H9 (cell line): ENCODE data around the gene DIP2A. TPM values are rescaled to one million over a fixed set of nuclear protein-coding genes. Genes with fewer than 3 reads are reported as not detected.
A peak's percentile ranks its signal among the peaks of the same experiment; 100 is the strongest.
"Not testable (repeated sequence)": the region's sequence is repeated elsewhere in the genome, so short reads cannot be mapped to it uniquely, and the experiment has no call there.

ENCODE experiments used
- DNase-seq: peaks from one replicate; pipeline ENCODE4 v3.0.0-alpha.2; 2017
- H2AFZ ChIP-seq: one replicate; pipeline ENCODE4 v1.6.1; 2013; ENCODE audit warnings: mild to moderate bottlenecking, low read length, control low read depth, moderate library complexity
- H2AK5ac ChIP-seq: 2 replicates; pipeline ENCODE4 v1.6.1; 2013; ENCODE audit warnings: low read length, control low read depth, mixed read lengths; ENCODE audit not compliant: insufficient read length
- H2BK120ac ChIP-seq: one replicate; pipeline ENCODE4 v1.6.1; 2013; ENCODE audit warnings: low read depth, mild to moderate bottlenecking, low read length, control low read depth, inconsistent platforms; ENCODE audit not compliant: poor library complexity, severe bottlenecking
- H2BK12ac ChIP-seq: 2 replicates; pipeline ENCODE4 v1.6.1; 2013; ENCODE audit warnings: low read length, control low read depth, mixed read lengths, low read depth; ENCODE audit not compliant: insufficient read length
- H2BK15ac ChIP-seq: 2 replicates; pipeline ENCODE4 v1.6.1; 2013; ENCODE audit warnings: low read depth, low read length, control low read depth
- H2BK20ac ChIP-seq: one replicate; pipeline ENCODE4 v1.6.1; 2013; ENCODE audit warnings: low read depth, mild to moderate bottlenecking, low read length, control low read depth, inconsistent platforms; ENCODE audit not compliant: poor library complexity, severe bottlenecking
- H2BK5ac ChIP-seq: 2 replicates; pipeline ENCODE4 v1.6.1; 2013; ENCODE audit warnings: low read length, control low read depth, mixed read lengths; ENCODE audit not compliant: insufficient read length
- H3K14ac ChIP-seq: 2 replicates; pipeline ENCODE4 v1.6.1; 2013; ENCODE audit warnings: low read length, control low read depth; ENCODE audit not compliant: insufficient read depth
- H3K18ac ChIP-seq: 2 replicates; pipeline ENCODE4 v1.6.1; 2013; ENCODE audit warnings: low read depth, mild to moderate bottlenecking, mixed read lengths, low read length, control low read depth; ENCODE audit not compliant: insufficient read length
- H3K23ac ChIP-seq: 2 replicates; pipeline ENCODE4 v1.6.1; 2013; ENCODE audit warnings: low read length, control low read depth, mixed read lengths, low read depth; ENCODE audit not compliant: insufficient read length
- H3K23me2 ChIP-seq: 2 replicates; pipeline ENCODE4 v1.6.1; 2013; ENCODE audit warnings: low read depth, mild to moderate bottlenecking, mixed read lengths, low read length, control low read depth; ENCODE audit not compliant: insufficient read length, poor library complexity, severe bottlenecking
- H3K27ac ChIP-seq: 2 replicates; pipeline ENCODE4 v1.5.1; 2013; ENCODE audit warnings: low read length, control low read depth, mixed read lengths, low read depth; ENCODE audit not compliant: insufficient read length
- H3K27me3 ChIP-seq: 2 replicates; pipeline ENCODE4 v1.6.1; 2013; ENCODE audit warnings: low read length, control low read depth, inconsistent platforms; ENCODE audit not compliant: insufficient read depth
- H3K4ac ChIP-seq: 2 replicates; pipeline ENCODE4 v1.6.1; 2013; ENCODE audit warnings: low read depth, mild to moderate bottlenecking, control low read depth, inconsistent platforms, low read length, moderate library complexity
- H3K4me1 ChIP-seq: 2 replicates; pipeline ENCODE4 v1.6.1; 2013; ENCODE audit warnings: low read length, control low read depth, inconsistent platforms; ENCODE audit not compliant: insufficient read depth
- H3K4me2 ChIP-seq: 2 replicates; pipeline ENCODE4 v1.6.1; 2013; ENCODE audit warnings: low read length, control low read depth, mixed read lengths; ENCODE audit not compliant: insufficient read length, insufficient read depth
- H3K56ac ChIP-seq: 2 replicates; pipeline ENCODE4 v1.6.1; 2013; ENCODE audit warnings: low read depth, mild to moderate bottlenecking, mixed read lengths, low read length, control low read depth; ENCODE audit not compliant: insufficient read length
- H3K79me1 ChIP-seq: 2 replicates; pipeline ENCODE4 v1.6.1; 2013; ENCODE audit warnings: low read depth, mild to moderate bottlenecking, moderate library complexity, low read length, control low read depth, inconsistent platforms; ENCODE audit not compliant: insufficient read depth, poor library complexity, severe bottlenecking
- H3K79me2 ChIP-seq: 2 replicates; pipeline ENCODE4 v1.6.1; 2013; ENCODE audit warnings: low read length, control low read depth, inconsistent platforms; ENCODE audit not compliant: insufficient read depth
- H3K9ac ChIP-seq: 2 replicates; pipeline ENCODE4 v1.6.1; 2013; ENCODE audit warnings: low read length, control low read depth, mixed read lengths; ENCODE audit not compliant: insufficient read length; ENCODE audit errors: extremely low read depth
- H3K9me3 ChIP-seq: one replicate; pipeline ENCODE4 v1.6.1; 2013; ENCODE audit warnings: low read depth, low read length, inconsistent platforms; ENCODE audit not compliant: control insufficient read depth
- H3T11ph ChIP-seq: one replicate; pipeline ENCODE4 v1.6.1; 2013; ENCODE audit warnings: mild to moderate bottlenecking, low read length, control low read depth, inconsistent platforms
- H4K20me1 ChIP-seq: one replicate; pipeline ENCODE4 v1.6.1; 2013; ENCODE audit not compliant: control insufficient read depth, insufficient read length, insufficient read depth
- H4K5ac ChIP-seq: 2 replicates; pipeline ENCODE4 v1.6.1; 2013; ENCODE audit warnings: low read depth, mild to moderate bottlenecking, mixed read lengths, low read length, control low read depth; ENCODE audit not compliant: insufficient read length
- H4K8ac ChIP-seq: replicated peaks from 2 replicates; pipeline ENCODE4 v1.6.1; 2013; ENCODE audit warnings: low read length, control low read depth, mixed read lengths, low read depth; ENCODE audit not compliant: insufficient read length
- H4K91ac ChIP-seq: 2 replicates; pipeline ENCODE4 v1.6.1; 2013; ENCODE audit warnings: low read depth, mild to moderate bottlenecking, moderate library complexity, mixed read lengths, low read length, control low read depth; ENCODE audit not compliant: insufficient read length
- H3K27ac Mint-ChIP-seq, 3 experiments: 2 replicates in 2 of 3; 3 replicates in 1 of 3; pipeline ENCODE4 v1.8.0; 2020 to 2021; ENCODE audit warnings: mixed read lengths in 3 of 3, mild to moderate bottlenecking in 1 of 3, moderate library complexity in 1 of 3
- H3K27me3 Mint-ChIP-seq: 2 replicates; pipeline ENCODE4 v1.8.0; 2021; ENCODE audit warnings: low read depth, mild to moderate bottlenecking, moderate library complexity, mixed read lengths
- H3K36me3 Mint-ChIP-seq, 3 experiments: 2 replicates in 2 of 3; 3 replicates in 1 of 3; pipeline ENCODE4 v1.8.0; 2020 to 2021; ENCODE audit warnings: low read depth in 3 of 3, mixed read lengths in 3 of 3; ENCODE audit not compliant: insufficient read depth in 1 of 3
- H3K4me1 Mint-ChIP-seq, 2 experiments: 2 replicates each; pipeline ENCODE4 v1.8.0; 2020; ENCODE audit warnings: mixed read lengths in 2 of 2
- H3K4me3 Mint-ChIP-seq, 2 experiments: 2 replicates in 1 of 2; 3 replicates in 1 of 2; pipeline ENCODE4 v1.8.0; 2020 to 2021; ENCODE audit warnings: mild to moderate bottlenecking in 2 of 2, mixed read lengths in 2 of 2, moderate library complexity in 1 of 2
- H3K9me3 Mint-ChIP-seq, 2 experiments: 2 replicates in 1 of 2; 3 replicates in 1 of 2; pipeline ENCODE4 v1.8.0; 2020; ENCODE audit warnings: mild to moderate bottlenecking in 2 of 2, mixed read lengths in 2 of 2, moderate library complexity in 1 of 2
- CTCF ChIP-seq: fragments of 200-600 bp; sonication (generic); conservative IDR thresholded peaks from 3 replicates; pipeline ENCODE4 v1.8.0; 2021; ENCODE audit warnings: antibody characterized with exemption, mild to moderate bottlenecking
- WGBS: extraction: QIAGEN DNeasy Blood & Tissue Kit; methylation state at CpG from one replicate; pipeline ENCODE4 v1.1.7; 2013; ENCODE audit warnings: missing lambda C conversion rate, low lambda C conversion rate, mixed read lengths; ENCODE audit not compliant: insufficient read length; ENCODE audit errors: extremely low coverage; 5-methylcytosine and 5-hydroxymethylcytosine counted together
- total RNA-seq: library from RNA; stranded (reverse); gene quantifications from 2 replicates; pipeline ENCODE4 v1.2.1, GENCODE V29; 2021

The DIP2A gene
- total RNA-seq, 1 experiment from 2014 or later = 25.2 TPM

GRCh38 chr21:46461909-46462308, 3.2 kb downstream of the DIP2A start:
- Histone ChIP-seq H3K56ac (no peak overlapping the region), H3K9me3 (no peaks in the 10 kb centered on the region), H3K4me1 (no peaks in the 10 kb centered on the region), H3K14ac (no peak overlapping the region), H3T11ph (no peak overlapping the region), H2AK5ac (no peak overlapping the region), H3K79me1 (no peaks in the 10 kb centered on the region), H3K27me3 (no peaks in the 10 kb centered on the region), H2BK12ac (no peak overlapping the region), H4K91ac (no peak overlapping the region), H2BK15ac (no peak overlapping the region), H3K27ac (no peak overlapping the region), H3K23me2 (peaks cover 8% of the 10 kb centered on the region), H3K18ac (no peak overlapping the region), H2AFZ (no peak overlapping the region), H3K79me2 (no peaks in the 10 kb centered on the region; the same call in 1 of the 2 replicates), H3K9ac (no peak overlapping the region), H2BK20ac (no peak overlapping the region), H4K5ac (no peak overlapping the region), H2BK120ac (no peak overlapping the region), H4K8ac (no peak overlapping the region), H2BK5ac (no peak overlapping the region), H3K23ac (no peak overlapping the region), H4K20me1 (no peaks in the 10 kb centered on the region), H3K4ac (no peak overlapping the region), H3K4me2 (no peak overlapping the region)
- no peak for TF ChIP-seq CTCF
- no CpG with 5 or more reads among the region's 5 CpGs for whole genome bisulfite sequencing
- H3K36me3 Mint-ChIP-seq = peaks cover 5 to 23% (median 21%) of the 10 kb centered on the region in 3 experiments
- peak overlapping the region in 2 of 3 experiments; percentile 30 to 42; a peak in 3 of 7 replicates for H3K27ac Mint-ChIP-seq
- H3K4me3 Mint-ChIP-seq = no peak overlapping the region
- H3K27me3 Mint-ChIP-seq = no peaks in the 10 kb centered on the region
- H3K4me1 Mint-ChIP-seq = peaks cover 6 to 9% of the 10 kb centered on the region in 2 experiments
- no peak for DNase-seq
- H3K9me3 Mint-ChIP-seq = no peaks in the 10 kb centered on the region

DNA sequence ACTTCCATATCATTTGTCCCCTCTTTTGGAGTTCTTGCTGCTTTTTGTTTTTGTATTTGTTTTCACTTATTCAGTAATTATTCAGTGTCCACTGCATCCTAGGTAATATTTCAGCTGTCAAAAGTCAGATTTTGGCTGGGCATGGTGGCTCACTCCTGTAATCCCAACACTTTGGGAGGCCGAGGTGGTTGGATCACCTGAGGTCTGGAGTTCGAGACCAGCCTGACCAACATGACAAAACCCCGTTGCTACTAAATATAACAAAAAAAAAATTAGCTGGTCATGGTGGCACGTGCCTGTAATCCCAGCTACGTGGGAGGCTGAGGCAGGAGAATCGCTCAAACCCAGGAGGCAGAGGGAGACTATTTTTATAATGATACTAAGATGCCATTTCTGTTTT, 6.5 kb downstream of the DIP2A start:
- H3K27ac ChIP-seq, H3K79me2 ChIP-seq, H3K27me3 ChIP-seq, H3K9me3 ChIP-seq, H3K4me3 Mint-ChIP-seq, H3T11ph ChIP-seq, H4K5ac ChIP-seq, H3K23ac ChIP-seq, H3K56ac ChIP-seq, H4K20me1 ChIP-seq, H3K14ac ChIP-seq, H3K9me3 Mint-ChIP-seq, H4K8ac ChIP-seq, H2BK5ac ChIP-seq, H4K91ac ChIP-seq, DNase-seq, H2BK12ac ChIP-seq, H3K9ac ChIP-seq, H3K79me1 ChIP-seq, H2AK5ac ChIP-seq, H3K23me2 ChIP-seq, H2BK120ac ChIP-seq, H3K27ac Mint-ChIP-seq, H2BK15ac ChIP-seq, H3K18ac ChIP-seq, H3K4me2 ChIP-seq, H3K4me1 ChIP-seq, H2AFZ ChIP-seq, H2BK20ac ChIP-seq, H3K4ac ChIP-seq, H3K4me1 Mint-ChIP-seq, H3K27me3 Mint-ChIP-seq: not testable (repeated sequence)
- H3K36me3 Mint-ChIP-seq = peaks cover 5 to 23% (median 21%) of the 10 kb centered on the region in 3 experiments; a peak in 6 of 7 replicates
- no CpG with 5 or more reads among the region's 6 CpGs for WGBS
